DMS53 treated with DMSO at 0.1 percent for 48 hours (cell line): Measurements from ENCODE around the gene UNC5B.

Source experiments
- DNase-seq: peaks from one replicate; lab custom pipeline; 2025; ENCODE audit not compliant: unreplicated experiment; lab: John Stamatoyannopoulos, UW

UNC5B gene

GRCh38 chr10:71314028-71314693 lies 101.8 kb downstream of the UNC5B start:
- peak; percentile 20 for DNase-seq

GRCh38 chr10:71314694-71315225 lies 102.4 kb downstream of the UNC5B start:
- DNase-seq = no peak

GRCh38 chr10:71316056-71316785 lies 103.9 kb downstream of the UNC5B start:
- DNase-seq = no peak

GRCh38 chr10:71316786-71317160 lies 104.4 kb downstream of the UNC5B start:
- no peak for DNase-seq

- DNase-seq = no peak
Observed at GRCh38 chr10:71317739-71318138, 105.4 kb downstream of the UNC5B start.

DNA sequence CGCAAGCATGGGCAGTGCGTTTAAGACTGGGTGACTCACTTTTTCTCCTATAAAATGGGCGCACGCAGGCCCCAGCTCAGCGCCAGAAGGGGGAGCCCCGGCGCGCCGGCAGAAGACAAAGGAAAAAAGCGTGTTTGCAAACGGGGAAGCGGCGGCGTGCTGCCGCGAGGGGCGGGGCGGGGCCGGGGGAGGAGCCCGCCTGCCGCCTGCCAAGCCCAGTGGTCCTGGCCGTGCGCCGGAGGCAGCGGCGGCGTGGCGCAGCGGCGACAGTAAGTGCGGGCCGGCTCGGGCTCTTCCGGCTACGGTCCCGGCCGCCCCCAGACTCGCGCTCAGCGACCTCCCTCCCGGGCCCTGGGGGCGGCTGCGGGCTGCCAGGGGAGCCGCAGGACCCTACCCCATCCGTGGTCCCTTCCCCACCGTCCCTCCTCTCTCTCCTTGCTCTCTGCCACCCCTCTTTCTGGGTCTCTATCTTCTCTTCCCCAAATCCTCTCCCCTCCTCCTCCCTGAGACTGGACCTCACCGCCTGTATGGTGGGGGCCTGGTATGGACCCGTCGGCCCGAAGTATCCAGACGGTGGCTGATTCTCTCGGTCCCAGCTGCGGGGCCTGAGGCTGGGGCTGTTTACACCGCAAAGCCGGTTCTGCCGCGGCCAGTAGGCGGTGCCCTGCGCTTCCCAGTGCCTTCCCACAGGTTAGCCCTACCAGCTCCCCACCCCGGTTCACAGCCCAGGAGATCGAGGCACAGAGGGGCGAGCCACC lies 106.9 kb downstream of the UNC5B start, which contains the start of gene SLC29A3:
Gene SLC29A3 (plus strand): TSS at position 218 of the 758 bp plus-strand sequence. CDS start 51 bp downstream, at position 269.
- peak; percentile 79 for DNase-seq

DNA sequence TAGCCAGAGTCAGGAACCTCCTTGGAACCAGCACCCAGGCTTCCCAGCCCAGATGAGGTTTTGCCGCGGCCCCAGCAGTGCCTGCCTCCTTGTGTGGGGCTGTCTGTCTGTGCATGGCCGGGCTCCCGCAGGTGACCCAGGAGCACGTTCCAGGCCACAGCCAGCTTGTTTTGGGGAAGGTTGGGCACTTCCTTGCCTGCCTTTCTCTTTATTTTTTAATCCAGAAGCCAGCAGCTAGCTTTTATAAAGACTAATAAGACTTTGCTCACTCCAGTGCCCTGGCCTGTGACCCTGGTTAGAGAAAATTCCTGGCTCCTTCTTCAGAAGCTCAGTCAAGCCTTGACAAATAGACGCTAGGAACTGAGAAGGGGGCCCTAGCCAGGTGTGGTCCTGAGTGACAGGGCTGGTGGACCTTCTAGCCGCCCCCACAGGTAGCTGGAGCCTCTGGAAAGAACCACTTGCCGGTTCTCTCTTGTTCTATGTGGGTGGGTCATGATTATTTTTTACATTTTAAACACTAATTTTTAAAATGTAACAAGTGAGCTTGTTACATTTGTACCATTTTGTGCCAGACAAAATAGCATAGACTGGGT lies 107.5 kb downstream of the UNC5B start:
- DNase-seq = no peak

- no peak for DNase-seq
Observed at GRCh38 chr10:71320592-71320991, 108.2 kb downstream of the UNC5B start.

- no peak for DNase-seq
Observed at GRCh38 chr10:71321386-71321785, 109.0 kb downstream of the UNC5B start.

GRCh38 chr10:71323407-71323806 lies 111.0 kb downstream of the UNC5B start:
- no peak for DNase-seq

GRCh38 chr10:71324743-71325142 lies 112.4 kb downstream of the UNC5B start:
- no peak for DNase-seq

GRCh38 chr10:71325267-71325666 lies 112.9 kb downstream of the UNC5B start:
- DNase-seq = no peak

GRCh38 chr10:71326464-71326881 lies 114.1 kb downstream of the UNC5B start:
- peak; percentile 90 for DNase-seq

DNA sequence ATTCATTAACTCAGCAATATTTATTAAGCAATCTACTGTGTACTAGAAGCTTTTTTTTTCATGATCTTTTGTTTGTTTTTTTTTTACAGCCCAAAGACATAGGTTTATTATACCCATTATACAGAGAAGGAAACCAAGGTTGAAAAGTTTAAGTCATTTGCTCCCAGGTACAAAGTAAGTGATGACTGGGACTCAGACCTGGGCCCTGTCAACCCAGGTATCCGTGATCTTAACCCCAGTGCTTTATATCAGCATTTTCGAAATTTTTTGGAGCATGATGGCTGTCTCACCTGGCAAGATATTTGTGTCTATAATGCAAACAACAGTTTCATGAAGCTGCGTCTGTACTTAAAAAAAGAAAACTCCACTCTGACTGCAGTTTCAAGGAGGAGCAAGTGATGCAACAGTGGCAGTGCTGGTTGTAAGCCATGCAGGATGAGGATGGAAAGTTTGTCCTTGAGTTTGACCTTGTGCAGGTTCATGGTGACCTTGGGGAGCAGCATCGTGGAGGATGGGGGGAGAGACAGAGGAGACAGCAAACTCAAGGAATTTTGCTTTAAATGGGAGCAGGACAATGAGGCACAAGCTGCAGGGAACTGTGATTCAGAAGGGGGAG lies 118.5 kb downstream of the UNC5B start:
- DNase-seq = no peak

DNA sequence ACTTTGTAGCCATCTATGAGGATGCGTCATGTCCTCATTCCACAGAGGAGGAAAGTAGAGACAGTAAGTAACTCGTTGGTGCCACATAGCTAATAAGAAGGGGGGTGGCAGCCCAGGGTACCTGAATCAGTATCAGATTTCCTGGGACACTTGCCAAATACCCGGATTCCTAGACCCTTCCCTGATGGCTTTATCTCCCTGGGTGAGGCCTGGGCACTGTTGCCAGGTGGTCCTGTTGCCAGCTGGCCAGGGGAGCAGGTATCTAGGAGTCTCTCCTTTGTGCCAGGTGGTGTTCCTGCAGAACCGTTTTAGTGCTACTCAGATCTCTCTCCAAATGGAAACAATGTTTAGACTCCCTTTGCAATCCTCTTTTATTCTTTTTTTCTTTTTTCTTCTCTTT lies 119.4 kb downstream of the UNC5B start:
- no peak for DNase-seq

GRCh38 chr10:71332466-71332865 lies 120.1 kb downstream of the UNC5B start:
- DNase-seq = no peak

GRCh38 chr10:71333129-71333887 lies 120.9 kb downstream of the UNC5B start:
- DNase-seq = peak; percentile 42

DNA sequence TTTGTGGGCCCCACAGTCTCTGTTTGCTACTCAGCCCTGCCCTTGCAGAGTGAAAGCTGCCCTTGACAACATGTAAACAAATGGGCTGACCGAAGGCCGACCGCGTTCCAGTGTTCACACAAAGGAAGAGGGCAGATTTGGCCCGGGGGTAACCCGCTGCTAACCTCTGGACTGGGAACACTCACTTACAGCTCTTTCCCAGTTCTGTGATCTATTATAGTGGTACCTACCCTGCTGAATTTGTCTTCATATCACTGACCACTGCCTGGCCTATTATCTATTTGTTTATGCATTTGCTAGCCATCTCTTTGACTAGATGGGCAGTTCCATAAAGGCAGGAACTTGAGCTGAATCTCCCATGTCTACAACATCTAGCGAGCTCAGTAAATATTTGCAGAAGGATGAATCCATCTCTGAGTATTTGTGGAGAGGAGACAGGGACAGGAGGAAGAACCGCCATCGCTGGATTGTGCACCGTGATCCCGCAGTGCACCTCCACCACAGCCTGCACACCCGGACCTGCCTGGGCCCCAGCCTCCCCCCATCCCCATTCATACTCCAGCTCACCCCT lies 121.9 kb downstream of the UNC5B start:
- peak; percentile 91 for DNase-seq

- no peak for DNase-seq
Observed at GRCh38 chr10:71335173-71335708, 122.9 kb downstream of the UNC5B start.
